ENCODE data around the gene SDSL. TPM values are rescaled to one million over a fixed set of nuclear protein-coding genes. Genes with fewer than 3 reads are reported as not detected.

The SDSL gene
- total RNA-seq, 1 donor from 2014 or later, result 3.1 TPM

DNA sequence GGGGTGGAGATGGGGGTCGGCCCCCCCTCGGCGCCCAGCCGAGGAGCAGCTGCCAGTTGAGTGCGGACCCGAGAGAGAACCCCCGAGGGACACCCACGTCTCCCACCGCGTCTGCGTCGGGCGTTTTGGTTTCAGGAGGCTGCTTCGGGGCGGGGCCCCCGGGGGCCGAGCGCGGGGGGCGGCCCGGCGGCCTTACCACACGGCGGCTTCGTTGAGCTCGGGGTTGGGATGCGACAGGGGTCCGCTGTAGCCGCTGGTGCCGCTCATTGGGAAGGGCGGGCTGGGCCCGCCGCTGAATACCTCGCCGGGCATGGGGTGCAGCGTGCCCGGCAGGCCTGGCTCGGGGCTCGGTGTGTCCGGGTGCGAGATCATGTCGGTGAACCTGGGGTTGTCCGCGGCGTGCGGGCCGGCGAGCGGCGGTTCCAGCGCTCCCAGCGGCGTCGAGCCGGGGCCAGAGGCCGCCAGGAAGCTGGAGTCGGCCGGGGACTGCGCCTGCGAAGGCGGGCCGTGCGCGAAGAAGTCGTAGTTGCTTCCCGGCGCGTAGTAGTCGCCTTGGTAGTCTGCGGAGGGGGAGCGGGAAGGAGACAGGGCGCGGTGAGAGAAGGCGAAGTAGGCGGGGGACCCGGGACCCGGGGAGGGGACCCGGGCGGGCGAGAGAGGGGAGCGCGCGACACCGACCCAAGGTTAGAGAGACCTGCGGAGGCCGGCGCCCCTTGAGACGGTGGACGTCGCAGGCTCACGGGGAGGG, 41.0 kb downstream of the SDSL start:
- Histone ChIP-seq H3K36me3 (no peaks in the 10 kb centered on the region), H3K9ac (no peak overlapping the region), H3K4me3 (peak overlapping the region; percentile 95), H4K20me1 (ENCODE audit: low read depth) (peaks cover 85% of the 10 kb centered on the region), H3K4me1 (peaks cover 48% of the 10 kb centered on the region), H3K27ac (peak overlapping the region; percentile 79), H2AFZ (replicated peaks) (no peak overlapping the region), H3K27me3 (no peaks in the 10 kb centered on the region), H3F3A (ENCODE audit: low read depth) (peaks cover 93% of the 10 kb centered on the region), H3K9me3 (ENCODE audit: low read depth) (no peaks in the 10 kb centered on the region), H3K79me2 (ENCODE audit: low read depth) (peaks cover 70% of the 10 kb centered on the region), H3K4me2 (peak overlapping the region; percentile 99)
- DNase-seq (ENCODE audit: low spot score), result peak; percentile 71
- peak overlapping the region; percentile 66 for H3K4me3 Mint-ChIP-seq
- H3K9me3 Mint-ChIP-seq, result no peaks in the 10 kb centered on the region
- H3K36me3 Mint-ChIP-seq, result peaks cover 3% of the 10 kb centered on the region
- peaks cover 36% of the 10 kb centered on the region for H3K4me1 Mint-ChIP-seq
- peaks cover 53% of the 10 kb centered on the region for H3K27me3 Mint-ChIP-seq (ENCODE audit: insufficient read depth, low read depth)
- H3K27ac Mint-ChIP-seq, result no peak overlapping the region
- TF ChIP-seq EZH2 (IDR thresholded peaks at IDR 0.05) (no peak), EZH2phosphoT487 (IDR thresholded peaks at IDR 0.05) (no peak), CTCF (IDR thresholded peaks at IDR 0.05) (no peak)

DNA sequence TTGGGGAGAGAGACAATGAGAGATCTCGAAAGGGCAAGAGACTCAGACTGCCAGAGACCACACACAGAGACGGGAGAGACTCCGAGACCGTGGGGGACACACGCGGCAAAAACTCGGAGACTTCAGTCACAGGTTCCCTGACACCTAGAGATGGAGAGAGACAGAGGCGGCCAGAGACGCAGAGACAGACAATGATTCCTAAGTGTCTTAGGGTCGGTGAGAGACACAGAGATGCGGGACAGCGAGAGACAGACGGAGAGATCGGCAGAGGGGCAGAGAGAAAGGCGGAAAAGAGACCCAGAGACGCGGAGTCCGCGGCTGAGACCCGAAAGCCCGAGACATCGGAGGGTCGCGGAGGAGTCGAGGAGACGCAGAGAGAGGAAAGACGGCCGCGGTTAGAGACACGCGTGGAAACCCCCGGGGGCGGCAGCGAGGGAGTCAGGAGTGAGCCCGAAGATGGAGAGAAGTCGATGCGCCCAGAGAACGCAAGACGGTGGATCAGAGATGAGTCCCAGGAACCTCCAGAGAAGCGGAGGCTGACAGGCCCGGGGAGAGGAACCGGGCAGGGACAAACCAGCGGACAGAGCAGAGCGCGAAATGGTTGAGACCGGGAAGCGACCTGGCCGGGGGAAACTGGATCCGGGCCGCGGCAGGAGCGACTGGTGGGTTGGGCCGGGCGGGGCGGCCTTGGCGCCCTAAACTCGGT, 41.7 kb downstream of the SDSL start:
- Histone ChIP-seq H3K36me3 (no peaks in the 10 kb centered on the region), H3K4me1 (peaks cover 53% of the 10 kb centered on the region), H3K4me3 (peak overlapping the region; percentile 95), H3K79me2 (ENCODE audit: low read depth) (peaks cover 77% of the 10 kb centered on the region), H3K27me3 (no peaks in the 10 kb centered on the region), H3K27ac (peak overlapping the region; percentile 79), H4K20me1 (ENCODE audit: low read depth) (peaks cover 93% of the 10 kb centered on the region), H3K4me2 (peak overlapping the region; percentile 99), H3K9me3 (ENCODE audit: low read depth) (no peaks in the 10 kb centered on the region), H3K9ac (no peak overlapping the region), H3F3A (ENCODE audit: low read depth) (peaks cover 92% of the 10 kb centered on the region), H2AFZ (replicated peaks) (no peak overlapping the region)
- no peak overlapping the region for H3K27ac Mint-ChIP-seq
- peak; percentile 57 for DNase-seq (ENCODE audit: low spot score)
- H3K27me3 Mint-ChIP-seq (ENCODE audit: insufficient read depth, low read depth), result peaks cover 58% of the 10 kb centered on the region
- no peaks in the 10 kb centered on the region for H3K9me3 Mint-ChIP-seq
- no peak for TF ChIP-seq CTCF (IDR thresholded peaks at IDR 0.05)
- no peak for TF ChIP-seq EZH2phosphoT487 (IDR thresholded peaks at IDR 0.05)
- TF ChIP-seq EZH2 (IDR thresholded peaks at IDR 0.05), result no peak
- peaks cover 5% of the 10 kb centered on the region for H3K36me3 Mint-ChIP-seq
- H3K4me3 Mint-ChIP-seq, result peak overlapping the region; percentile 66
- H3K4me1 Mint-ChIP-seq, result peaks cover 40% of the 10 kb centered on the region

GRCh38 chr12:113464452-113464775, 42.2 kb downstream of the SDSL start:
- Histone ChIP-seq H3K4me1 (peaks cover 58% of the 10 kb centered on the region), H4K20me1 (ENCODE audit: low read depth) (peaks cover 98% of the 10 kb centered on the region), H3K79me2 (ENCODE audit: low read depth) (peaks cover 83% of the 10 kb centered on the region), H3K9me3 (ENCODE audit: low read depth) (no peaks in the 10 kb centered on the region), H2AFZ (replicated peaks) (no peak overlapping the region), H3K9ac (no peak overlapping the region), H3K27me3 (no peaks in the 10 kb centered on the region), H3K36me3 (no peaks in the 10 kb centered on the region), H3F3A (ENCODE audit: low read depth) (peaks cover 93% of the 10 kb centered on the region), H3K4me2 (peak overlapping the region; percentile 99), H3K4me3 (peak overlapping the region; percentile 95), H3K27ac (peak overlapping the region; percentile 79)
- DNase-seq (ENCODE audit: low spot score), result no peak
- Mint-ChIP-seq H3K27ac (no peak overlapping the region), H3K36me3 (peaks cover 5% of the 10 kb centered on the region), H3K4me3 (peak overlapping the region; percentile 78), H3K27me3 (ENCODE audit: insufficient read depth, low read depth) (peaks cover 57% of the 10 kb centered on the region), H3K9me3 (no peaks in the 10 kb centered on the region), H3K4me1 (peaks cover 40% of the 10 kb centered on the region)
- TF ChIP-seq CTCF (IDR thresholded peaks at IDR 0.05) (no peak), EZH2 (IDR thresholded peaks at IDR 0.05) (no peak), EZH2phosphoT487 (IDR thresholded peaks at IDR 0.05) (no peak)

All from neural progenitor cell (in vitro differentiated cells).